ENCODE data around the gene PRKCZ.

DNA sequence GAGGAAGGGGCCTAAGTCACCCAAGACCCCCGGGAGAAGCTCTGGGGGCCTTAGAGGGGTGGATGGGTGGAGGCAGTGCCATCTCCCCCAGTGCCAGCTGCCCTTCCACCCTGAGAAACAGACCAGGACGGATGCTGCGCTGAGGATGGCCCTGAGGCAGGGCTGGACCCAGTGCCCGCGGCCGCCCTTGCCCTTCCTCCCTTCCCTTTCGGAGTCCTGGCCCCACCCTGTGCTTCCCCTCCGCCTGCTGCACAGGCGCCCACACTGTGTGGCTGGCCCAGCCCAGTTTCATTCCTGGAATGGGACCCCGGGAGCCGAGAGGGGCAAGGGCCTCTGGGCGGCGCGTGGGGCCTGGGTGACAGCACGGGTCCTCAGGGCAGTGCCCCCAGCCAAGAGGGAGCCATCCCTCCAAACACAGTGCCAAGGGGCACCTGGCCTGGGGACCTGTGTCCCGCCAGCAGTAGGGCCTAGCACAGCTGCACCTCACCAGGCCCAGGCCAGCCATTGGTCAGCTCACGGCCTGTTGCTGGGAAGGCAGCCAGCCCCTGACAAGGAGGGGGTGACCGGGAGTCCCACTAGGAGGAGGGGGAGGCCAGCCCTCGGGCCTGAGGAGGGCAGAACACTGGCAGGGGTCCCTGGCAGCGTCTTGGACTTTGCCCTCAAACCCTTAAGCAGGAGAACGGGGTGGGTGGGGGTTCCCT lies 164.5 kb downstream of the PRKCZ start:
- TF ChIP-seq, protein P1, sequence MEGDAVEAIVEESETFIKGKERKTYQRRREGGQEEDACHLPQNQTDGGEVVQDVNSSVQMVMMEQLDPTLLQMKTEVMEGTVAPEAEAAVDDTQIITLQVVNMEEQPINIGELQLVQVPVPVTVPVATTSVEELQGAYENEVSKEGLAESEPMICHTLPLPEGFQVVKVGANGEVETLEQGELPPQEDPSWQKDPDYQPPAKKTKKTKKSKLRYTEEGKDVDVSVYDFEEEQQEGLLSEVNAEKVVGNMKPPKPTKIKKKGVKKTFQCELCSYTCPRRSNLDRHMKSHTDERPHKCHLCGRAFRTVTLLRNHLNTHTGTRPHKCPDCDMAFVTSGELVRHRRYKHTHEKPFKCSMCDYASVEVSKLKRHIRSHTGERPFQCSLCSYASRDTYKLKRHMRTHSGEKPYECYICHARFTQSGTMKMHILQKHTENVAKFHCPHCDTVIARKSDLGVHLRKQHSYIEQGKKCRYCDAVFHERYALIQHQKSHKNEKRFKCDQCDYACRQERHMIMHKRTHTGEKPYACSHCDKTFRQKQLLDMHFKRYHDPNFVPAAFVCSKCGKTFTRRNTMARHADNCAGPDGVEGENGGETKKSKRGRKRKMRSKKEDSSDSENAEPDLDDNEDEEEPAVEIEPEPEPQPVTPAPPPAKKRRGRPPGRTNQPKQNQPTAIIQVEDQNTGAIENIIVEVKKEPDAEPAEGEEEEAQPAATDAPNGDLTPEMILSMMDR (conservative IDR thresholded peaks at IDR 0.05), result no peak
- no peak for TF ChIP-seq EZH2 (IDR thresholded peaks at IDR 0.05; ENCODE audit: low read depth)

All from PC-9 (cell line).